Mesothelial cell of epicardium (in vitro differentiated cells): ENCODE measurements around the gene AMPH. TPM values are rescaled to one million over a fixed set of nuclear protein-coding genes. Genes with fewer than 3 reads are reported as not detected.

Source experiments
- DNase-seq, 2 experiments: peaks; one replicate each; pipeline ENCODE4 v3.0.0; 2021; ENCODE audit warnings: low spot score in 2 of 2; ENCODE audit not compliant: unreplicated experiment in 2 of 2
- H3K27ac Mint-ChIP-seq: 2 replicates; pipeline ENCODE4 v1.8.0; 2021; ENCODE audit warnings: mixed read lengths
- H3K27me3 Mint-ChIP-seq: 2 replicates; pipeline ENCODE4 v1.8.0; 2021; ENCODE audit warnings: low read depth, mixed read lengths
- H3K36me3 Mint-ChIP-seq: 2 replicates; pipeline ENCODE4 v1.8.0; 2021; ENCODE audit warnings: mixed read lengths
- H3K4me1 Mint-ChIP-seq: 2 replicates; pipeline ENCODE4 v1.8.0; 2021; ENCODE audit warnings: mixed read lengths
- H3K4me3 Mint-ChIP-seq: 2 replicates; pipeline ENCODE4 v1.8.0; 2021; ENCODE audit warnings: mild to moderate bottlenecking, moderate library complexity, mixed read lengths
- H3K9me3 Mint-ChIP-seq: 2 replicates; pipeline ENCODE4 v1.8.0; 2021; ENCODE audit warnings: mixed read lengths
- total RNA-seq: library from RNA; stranded (reverse); gene quantifications from 3 replicates; pipeline ENCODE4 v1.2.1, GENCODE V29; 2021
- TF ChIP-seq, protein P1 (sequence below): fragments of 200-600 bp; sonication (generic); IDR thresholded peaks from one replicate; pipeline ENCODE4 v1.5.0; 2021; ENCODE audit warnings: antibody characterized with exemption; ENCODE audit not compliant: unreplicated experiment

Gene AMPH
- 2.0 to 2.4 TPM (median 2.3 TPM) in 3 replicates for total RNA-seq

DNA sequence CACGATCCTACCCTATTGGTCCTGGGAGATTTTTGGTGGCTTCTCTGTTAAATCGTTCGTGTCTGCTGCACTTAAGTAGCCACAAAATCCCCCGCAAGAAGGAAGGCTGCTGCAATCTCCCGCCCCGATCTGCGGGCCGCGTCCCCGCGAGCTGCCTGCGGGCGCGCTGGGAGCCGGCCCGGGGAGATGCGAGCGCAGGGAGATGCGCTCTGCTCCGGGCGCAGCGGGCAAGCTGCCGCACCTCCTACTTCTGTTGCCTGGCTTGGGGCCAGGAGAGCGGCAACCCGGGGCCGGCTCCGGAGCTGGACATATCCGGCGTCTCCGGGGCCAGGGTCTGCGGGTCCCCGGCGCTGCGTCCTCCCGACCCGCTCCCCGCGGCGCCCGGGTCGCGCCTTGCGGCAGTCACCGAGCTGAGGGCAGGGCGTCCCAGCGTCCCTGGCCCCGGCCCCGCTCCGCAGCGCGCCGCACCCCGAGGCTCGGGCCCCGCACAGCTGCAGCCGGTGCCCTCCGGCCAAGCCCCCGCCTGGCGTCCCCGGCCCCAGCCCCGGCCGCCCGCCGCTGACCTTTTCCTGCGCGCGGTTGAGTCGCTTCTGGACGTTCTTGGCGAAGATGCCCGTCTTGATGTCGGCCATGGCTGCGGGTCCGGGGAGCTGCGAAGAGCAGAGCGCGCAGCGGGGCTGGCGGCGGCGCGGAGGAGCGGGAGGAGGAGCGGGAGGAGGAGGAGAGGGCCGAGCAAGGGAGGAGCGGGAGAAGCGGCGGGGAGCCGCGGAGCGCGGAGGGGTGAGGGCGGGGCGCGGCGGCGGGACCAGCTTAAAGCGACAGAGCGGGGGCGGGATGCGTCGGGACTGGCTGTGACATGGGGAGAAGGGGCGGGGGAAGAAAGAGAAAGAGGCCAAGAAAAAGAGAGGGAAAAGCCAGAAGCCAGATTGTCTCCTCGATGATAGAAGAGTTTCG is at the start of gene AMPH:
Gene AMPH, minus strand, starts transcription at position 654 of the 954 bp plus-strand sequence. Its CDS starts 22 bp downstream, at position 632.
- H3K4me1 Mint-ChIP-seq: peaks cover 4% of the 10 kb centered on the region
- H3K27me3 Mint-ChIP-seq: peaks cover 85% of the 10 kb centered on the region
- DNase-seq: peak; percentile 30 to 58
- no peaks in the 10 kb centered on the region for H3K36me3 Mint-ChIP-seq
- TF ChIP-seq, protein P1, sequence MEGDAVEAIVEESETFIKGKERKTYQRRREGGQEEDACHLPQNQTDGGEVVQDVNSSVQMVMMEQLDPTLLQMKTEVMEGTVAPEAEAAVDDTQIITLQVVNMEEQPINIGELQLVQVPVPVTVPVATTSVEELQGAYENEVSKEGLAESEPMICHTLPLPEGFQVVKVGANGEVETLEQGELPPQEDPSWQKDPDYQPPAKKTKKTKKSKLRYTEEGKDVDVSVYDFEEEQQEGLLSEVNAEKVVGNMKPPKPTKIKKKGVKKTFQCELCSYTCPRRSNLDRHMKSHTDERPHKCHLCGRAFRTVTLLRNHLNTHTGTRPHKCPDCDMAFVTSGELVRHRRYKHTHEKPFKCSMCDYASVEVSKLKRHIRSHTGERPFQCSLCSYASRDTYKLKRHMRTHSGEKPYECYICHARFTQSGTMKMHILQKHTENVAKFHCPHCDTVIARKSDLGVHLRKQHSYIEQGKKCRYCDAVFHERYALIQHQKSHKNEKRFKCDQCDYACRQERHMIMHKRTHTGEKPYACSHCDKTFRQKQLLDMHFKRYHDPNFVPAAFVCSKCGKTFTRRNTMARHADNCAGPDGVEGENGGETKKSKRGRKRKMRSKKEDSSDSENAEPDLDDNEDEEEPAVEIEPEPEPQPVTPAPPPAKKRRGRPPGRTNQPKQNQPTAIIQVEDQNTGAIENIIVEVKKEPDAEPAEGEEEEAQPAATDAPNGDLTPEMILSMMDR: no peak
- H3K4me3 Mint-ChIP-seq: peak within 1 kb of the TSS; percentile 63
- no peak within 1 kb of the TSS for H3K27ac Mint-ChIP-seq
- H3K9me3 Mint-ChIP-seq: peaks cover under 1% of the 10 kb centered on the region

DNA sequence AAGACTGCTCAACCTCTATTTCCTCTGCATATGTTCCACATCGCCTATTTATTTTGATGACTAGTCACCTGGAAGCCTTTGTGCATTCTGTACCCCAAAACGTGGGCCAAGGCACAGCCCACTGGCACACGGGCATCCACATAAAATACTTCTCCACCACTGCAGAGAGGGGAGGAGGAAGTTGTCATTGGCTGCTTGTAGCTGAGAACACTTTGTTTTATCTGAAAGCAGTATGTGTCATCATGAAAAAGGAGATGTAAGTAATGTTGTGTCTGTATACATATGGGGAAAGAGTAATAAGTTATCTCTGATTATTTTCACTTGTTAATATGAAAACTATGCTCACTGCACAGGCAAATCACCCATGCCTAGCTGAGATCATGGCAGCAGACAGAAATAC is 48.2 kb upstream of the AMPH start:
- peaks cover 10% of the 10 kb centered on the region for H3K4me1 Mint-ChIP-seq
- H3K27ac Mint-ChIP-seq: no peak overlapping the region
- TF ChIP-seq, protein P1: no peak
- H3K9me3 Mint-ChIP-seq: peaks cover under 1% of the 10 kb centered on the region
- H3K36me3 Mint-ChIP-seq: no peaks in the 10 kb centered on the region
- no peak for DNase-seq
- no peak overlapping the region for H3K4me3 Mint-ChIP-seq
- peaks cover 31% of the 10 kb centered on the region for H3K27me3 Mint-ChIP-seq

DNA sequence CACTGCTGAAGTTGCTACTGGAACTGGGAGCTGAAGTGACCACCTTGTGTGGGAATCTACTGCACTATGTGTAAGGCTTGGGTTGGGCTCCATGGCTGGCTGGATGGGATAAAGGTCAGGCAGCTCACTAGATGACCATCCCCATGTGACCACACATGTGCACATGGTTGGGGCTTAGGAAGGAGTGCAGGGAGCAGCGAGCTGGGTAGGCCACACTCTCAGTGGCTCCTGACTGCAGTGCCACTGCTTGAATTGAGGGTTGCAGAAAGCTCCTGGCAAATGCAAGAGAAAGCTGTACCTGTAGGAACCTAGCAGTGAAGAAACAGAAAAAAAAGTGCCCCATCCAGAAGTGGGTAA is 47.5 kb upstream of the AMPH start:
- Mint-ChIP-seq H3K27ac (no peak overlapping the region), H3K27me3 (peaks cover 33% of the 10 kb centered on the region), H3K9me3 (no peaks in the 10 kb centered on the region), H3K4me3 (no peak overlapping the region), H3K4me1 (peaks cover 10% of the 10 kb centered on the region), H3K36me3 (no peaks in the 10 kb centered on the region)
- TF ChIP-seq, protein P1: no peak
- DNase-seq: no peak

DNA sequence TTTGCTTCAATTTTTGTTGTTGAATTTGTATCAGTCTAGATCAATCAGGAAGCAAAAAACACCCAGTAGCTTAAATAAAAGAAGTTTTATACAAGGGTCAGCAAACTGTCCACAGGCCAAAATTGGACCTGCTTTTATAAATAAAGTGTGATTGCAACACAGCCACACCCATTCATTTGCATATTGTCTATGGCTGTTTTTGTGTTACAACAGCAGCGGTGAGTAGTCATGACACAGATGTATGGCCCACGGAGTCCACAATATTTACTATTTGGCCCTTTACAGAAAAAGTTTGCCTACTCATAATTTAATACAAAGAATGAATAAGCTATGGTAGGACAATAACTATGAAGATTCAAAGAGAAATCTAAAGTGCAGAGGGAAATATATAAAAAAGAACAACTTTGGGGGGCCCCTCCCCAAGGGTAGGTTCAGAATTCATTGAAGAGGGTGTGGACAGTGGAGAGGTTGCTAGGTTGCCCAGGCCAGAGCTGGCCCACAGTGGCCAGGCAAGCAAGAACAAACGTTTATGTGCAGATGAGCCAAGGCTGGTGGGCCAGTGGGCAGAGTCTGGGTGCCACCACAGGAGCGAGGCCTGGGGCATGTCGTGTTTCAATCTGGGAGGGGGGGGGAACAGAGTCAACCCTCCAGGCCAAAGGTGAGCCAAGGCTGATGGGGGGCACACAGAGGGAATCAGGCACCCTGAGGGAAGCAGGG is 47.0 kb upstream of the AMPH start:
- TF ChIP-seq, protein P1: no peak
- Mint-ChIP-seq H3K27me3 (peaks cover 33% of the 10 kb centered on the region), H3K36me3 (no peaks in the 10 kb centered on the region), H3K4me3 (no peak overlapping the region), H3K9me3 (no peaks in the 10 kb centered on the region), H3K27ac (no peak overlapping the region), H3K4me1 (peaks cover 10% of the 10 kb centered on the region)
- no peak for DNase-seq

DNA sequence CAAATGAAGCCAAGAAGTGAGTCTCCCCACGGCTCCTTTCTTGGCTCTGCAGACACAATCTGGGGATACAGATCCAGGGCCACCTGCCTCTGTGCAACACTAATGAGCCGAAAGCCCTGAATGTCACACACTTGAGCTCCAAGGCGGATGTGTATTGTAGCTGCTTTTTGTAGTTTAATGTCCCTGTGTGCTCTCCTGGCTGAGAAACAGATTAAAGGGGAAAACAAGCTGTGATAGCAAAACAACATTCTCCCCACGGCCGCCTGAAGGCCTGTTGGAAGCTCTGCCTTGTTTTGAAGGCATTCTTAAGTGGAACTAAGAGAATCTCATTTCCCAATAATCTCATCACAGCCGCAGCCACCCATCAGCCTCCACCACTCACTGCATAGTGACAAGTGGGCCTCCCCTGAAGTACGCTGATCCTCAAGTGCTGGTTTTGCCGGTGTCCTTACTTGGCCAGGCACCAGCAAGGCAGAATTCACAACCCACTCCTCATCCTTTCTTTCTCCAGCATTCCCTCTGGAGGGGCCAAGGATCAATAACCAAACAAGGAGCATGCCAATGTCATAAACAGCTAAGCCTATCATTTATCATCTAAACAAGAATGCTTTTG is 44.4 kb upstream of the AMPH start:
- TF ChIP-seq, protein P1: no peak
- H3K27ac Mint-ChIP-seq: no peak overlapping the region
- peaks cover 32% of the 10 kb centered on the region for H3K27me3 Mint-ChIP-seq

More for the DNA sequence above, 44.4 kb upstream of the AMPH start:
- Mint-ChIP-seq H3K9me3 (no peaks in the 10 kb centered on the region), H3K36me3 (no peaks in the 10 kb centered on the region), H3K4me1 (no peaks in the 10 kb centered on the region), H3K4me3 (no peak overlapping the region)
- DNase-seq: no peak
